Fibroblast of pulmonary artery (primary cell): ENCODE results near the gene HES1.

ENCODE experiments used
- DNase-seq: peaks from one replicate; pipeline ENCODE4 v3.0.0-alpha.2; 2010; ENCODE audit warnings: low read depth
- H3K4me3 ChIP-seq: replicated peaks from 2 replicates; pipeline ENCODE4 v1.5.1; 2011; ENCODE audit warnings: low read depth, mild to moderate bottlenecking, control low read depth, low read length, moderate library complexity
- CTCF ChIP-seq: IDR thresholded peaks from 2 replicates; pipeline ENCODE4 v1.5.1; 2011; ENCODE audit warnings: mild to moderate bottlenecking, control low read depth, low read length, inconsistent platforms; ENCODE audit errors: missing control alignments

The HES1 gene

GRCh38 chr3:194120789-194121770, 14.9 kb upstream of the HES1 start:
- TF ChIP-seq CTCF = no peak
- H3K4me3 ChIP-seq = no peak overlapping the region
- no peak for DNase-seq

- DNase-seq = peak; percentile 37
- no peak for TF ChIP-seq CTCF
- no peak overlapping the region for H3K4me3 ChIP-seq
Measured at GRCh38 chr3:194121891-194122631, 13.9 kb upstream of the HES1 start.

GRCh38 chr3:194123726-194124125, 12.2 kb upstream of the HES1 start:
- H3K4me3 ChIP-seq = no peak overlapping the region
- no peak for TF ChIP-seq CTCF
- DNase-seq = no peak

- H3K4me3 ChIP-seq = no peak overlapping the region
- no peak for DNase-seq
- TF ChIP-seq CTCF = no peak
Measured at GRCh38 chr3:194124193-194124592, 11.8 kb upstream of the HES1 start.

- no peak for TF ChIP-seq CTCF
- H3K4me3 ChIP-seq = no peak overlapping the region
- no peak for DNase-seq
Measured at GRCh38 chr3:194125442-194125841, 10.5 kb upstream of the HES1 start.

GRCh38 chr3:194126790-194127189, 9.2 kb upstream of the HES1 start:
- no peak overlapping the region for H3K4me3 ChIP-seq
- no peak for DNase-seq
- TF ChIP-seq CTCF = no peak
